ENCODE measurements around the gene ACTR3. TPM values are rescaled to one million over a fixed set of nuclear protein-coding genes. Genes with fewer than 3 reads are reported as not detected.
A peak's percentile ranks its signal among the peaks of the same experiment; 100 is the strongest.

Gene ACTR3
- total and polyA plus RNA-seq, 2 donors (not counting 1 experiment from before 2014, with no cell fraction given), result 64.3 to 249 TPM

DNA sequence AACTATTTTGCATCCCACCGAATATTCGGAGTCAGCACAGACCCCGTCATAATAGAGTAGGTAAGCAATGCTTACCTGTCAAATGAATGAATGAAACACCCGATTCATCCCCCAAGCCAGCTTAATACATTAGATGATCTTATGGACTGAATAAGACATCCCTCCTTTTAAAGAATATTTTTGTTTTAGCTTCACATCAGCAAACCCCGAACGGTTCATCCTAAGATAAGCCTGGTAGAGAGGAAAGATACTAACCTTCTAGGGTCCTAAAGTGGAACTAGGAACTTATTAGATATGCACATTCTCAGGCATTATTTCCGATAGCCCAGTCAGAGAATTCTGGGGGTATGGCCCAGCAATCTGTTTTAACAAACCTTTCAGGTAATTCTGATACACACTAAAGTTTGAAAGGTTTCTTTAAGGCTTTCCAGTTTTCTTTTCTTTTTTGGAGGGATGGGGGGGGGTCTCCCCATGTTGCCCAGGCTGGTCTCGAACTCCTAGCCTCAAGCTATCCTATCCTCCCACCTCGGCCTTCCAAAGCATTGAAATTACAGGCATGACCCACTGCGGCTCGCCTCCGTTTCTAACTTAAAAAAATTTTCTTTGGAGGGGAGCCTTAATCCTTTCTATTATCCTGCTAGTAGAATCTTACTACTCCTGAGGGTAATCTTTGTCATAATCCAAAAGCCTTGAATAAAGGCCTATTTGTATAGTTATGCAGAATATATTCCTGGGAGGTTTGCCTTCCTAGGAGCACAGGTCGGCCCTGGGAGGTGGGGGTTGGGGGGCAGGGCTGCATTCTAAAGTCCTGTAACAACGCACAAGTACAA, 1.0 kb upstream of the ACTR3 start:
- WGBS (ENCODE audit: insufficient coverage), result 0% methylated on average over 2 of the region's 14 CpGs
- H3K9me3 Mint-ChIP-seq (ENCODE audit: insufficient read depth), result no peaks in the 10 kb centered on the region

More for the DNA sequence above, 1.0 kb upstream of the ACTR3 start:
- peak overlapping the region; percentile 64 to 98 for H3K27ac ChIP-seq (ENCODE audit: low read length in 2 of 2)
- peaks cover 74% of the 10 kb centered on the region for H3K4me1 Mint-ChIP-seq
- peak overlapping the region; percentile 66 for H2AFZ ChIP-seq (ENCODE audit: insufficient read depth, low read depth, low read length, poor library complexity, severe bottlenecking)
- peaks cover 55 to 57% of the 10 kb centered on the region in 2 donors for H3K4me1 ChIP-seq (ENCODE audit: control insufficient read depth in 2 of 2, insufficient read depth in 2 of 2, low read length in 2 of 2)
- DNase-seq (no peak), ATAC-seq (ENCODE audit: low read depth) (no peak)
- ChIA-PET POLR2A (interaction anchor here (0.6 to 3.4 kb wide), 6 partner anchors 13 to 197 kb away, joined by 3 to 33 read pairs (median 8); partner anchors contain the start of gene SLC35F5), CTCF (interaction anchor here (0.8 to 1.0 kb wide), 3 partner anchors 35 to 133 kb away, joined by 3 to 5 read pairs (median 3); partner anchors contain the start of gene SLC35F5)
- TF ChIP-seq EZH2 (IDR thresholded peaks at IDR 0.05; ENCODE audit: borderline replicate concordance, insufficient read depth, low read depth, low read length, poor library complexity, severe bottlenecking), result no peak
- TF ChIP-seq, protein P1, sequence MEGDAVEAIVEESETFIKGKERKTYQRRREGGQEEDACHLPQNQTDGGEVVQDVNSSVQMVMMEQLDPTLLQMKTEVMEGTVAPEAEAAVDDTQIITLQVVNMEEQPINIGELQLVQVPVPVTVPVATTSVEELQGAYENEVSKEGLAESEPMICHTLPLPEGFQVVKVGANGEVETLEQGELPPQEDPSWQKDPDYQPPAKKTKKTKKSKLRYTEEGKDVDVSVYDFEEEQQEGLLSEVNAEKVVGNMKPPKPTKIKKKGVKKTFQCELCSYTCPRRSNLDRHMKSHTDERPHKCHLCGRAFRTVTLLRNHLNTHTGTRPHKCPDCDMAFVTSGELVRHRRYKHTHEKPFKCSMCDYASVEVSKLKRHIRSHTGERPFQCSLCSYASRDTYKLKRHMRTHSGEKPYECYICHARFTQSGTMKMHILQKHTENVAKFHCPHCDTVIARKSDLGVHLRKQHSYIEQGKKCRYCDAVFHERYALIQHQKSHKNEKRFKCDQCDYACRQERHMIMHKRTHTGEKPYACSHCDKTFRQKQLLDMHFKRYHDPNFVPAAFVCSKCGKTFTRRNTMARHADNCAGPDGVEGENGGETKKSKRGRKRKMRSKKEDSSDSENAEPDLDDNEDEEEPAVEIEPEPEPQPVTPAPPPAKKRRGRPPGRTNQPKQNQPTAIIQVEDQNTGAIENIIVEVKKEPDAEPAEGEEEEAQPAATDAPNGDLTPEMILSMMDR (IDR thresholded peaks at IDR 0.05), result no peak
- H3K36me3 ChIP-seq (replicated peaks in 1 of 2; ENCODE audit: control extremely low read depth in 1 of 2, control insufficient read depth in 1 of 2, extremely low read depth in 1 of 2, insufficient read depth in 2 of 2, low read length in 1 of 2), result peaks cover 0 to 13% of the 10 kb centered on the region in 2 experiments
- no peaks in the 10 kb centered on the region for H3K27me3 Mint-ChIP-seq
- intact Hi-C loops (cut with micrococcal nuclease), result loop anchor here (1.0 kb wide), 2 partner anchors 26 to 30 kb away; no protein-coding TSS in a partner anchor
- peak overlapping the region; percentile 75 for H3K4me2 ChIP-seq (replicated peaks; ENCODE audit: low read depth, low read length, poor library complexity, severe bottlenecking)
- no peaks in the 10 kb centered on the region for H3K9me3 ChIP-seq (ENCODE audit: control extremely low read depth in 1 of 3, control insufficient read depth in 2 of 3, insufficient read depth in 1 of 3, low read length in 2 of 3)
- peaks cover 26% of the 10 kb centered on the region for H4K20me1 ChIP-seq (ENCODE audit: control insufficient read depth, insufficient read depth, low read length, poor library complexity, severe bottlenecking)
- H3K4me3 Mint-ChIP-seq, result peak overlapping the region; percentile 99
- H3K79me2 ChIP-seq (ENCODE audit: control insufficient read depth, insufficient read depth, low read length), result peaks cover 86% of the 10 kb centered on the region
- H3K27me3 ChIP-seq (replicated peaks in 1 of 4; ENCODE audit: control extremely low read depth in 1 of 4, control insufficient read depth in 3 of 4, insufficient read depth in 4 of 4, low read length in 3 of 4), result no peaks in the 10 kb centered on the region
- H3K4me3 ChIP-seq (ENCODE audit: control extremely low read depth in 1 of 5, extremely low read depth in 1 of 5, insufficient read depth in 1 of 5, low read depth in 2 of 5, low read length in 4 of 5), result peak overlapping the region; percentile 78 to 96 (median 93)
- peak overlapping the region; percentile 84 for H3K9ac ChIP-seq (ENCODE audit: low read length)
- peak overlapping the region; percentile 98 for H3K27ac Mint-ChIP-seq
